BJ (cell line): ENCODE measurements around the gene DIS3L2. TPM values are rescaled to one million over a fixed set of nuclear protein-coding genes. Genes with fewer than 3 reads are reported as not detected.

Experiments used
- CTCF ChIA-PET: fragments of 350-600 bp; formaldehyde crosslinking; extraction: SDS; loops from one replicate; lab custom pipeline; 2021; ENCODE audit warnings: antibody characterized with exemption, inconsistent platforms; lab: Yijun Ruan, JAX
- POLR2A ChIA-PET: fragments of 300-600 bp; sonication (Branson Sonifier 250); formaldehyde crosslinking; extraction: SDS; loops from one replicate; lab custom pipeline; 2021; ENCODE audit warnings: antibody characterized with exemption; lab: Charles Lee
- DNase-seq: peaks from one replicate; pipeline ENCODE4 v3.0.0-alpha.2; 2011; ENCODE audit warnings: low read depth
- H3K27me3 ChIP-seq: 2 replicates; pipeline ENCODE4 v1.6.0; 2011; ENCODE audit warnings: low read length; ENCODE audit not compliant: control insufficient read depth, insufficient read depth
- H3K36me3 ChIP-seq: 2 replicates; pipeline ENCODE4 v1.5.1; 2011; ENCODE audit warnings: low read length; ENCODE audit not compliant: control insufficient read depth, insufficient read depth
- H3K4me3 ChIP-seq: 2 replicates; pipeline ENCODE4 v1.5.1; 2011; ENCODE audit warnings: low read depth, mild to moderate bottlenecking, control low read depth, low read length
- polyA plus RNA-seq: library from polyadenylated mRNA; depleted of rRNA; stranded (reverse); fragments of >200 nt; gene quantifications from 2 replicates; pipeline ENCODE4 v1.2.3, GENCODE V29; 2011
- TF ChIP-seq, protein P1 (sequence below): IDR thresholded peaks from 2 replicates; pipeline ENCODE4 v1.5.1; 2011; ENCODE audit warnings: low read depth, mild to moderate bottlenecking, control low read depth, inconsistent platforms, low read length, moderate library complexity; ENCODE audit not compliant: insufficient read depth

The DIS3L2 gene
- polyA plus RNA-seq, 1 experiment, result 12.4 TPM

- POLR2A ChIA-PET, result no interaction called here
Measured at GRCh38 chr2:232351686-232352510, 390.4 kb downstream of the DIS3L2 start.

GRCh38 chr2:232352511-232353091, 391.1 kb downstream of the DIS3L2 start:
- POLR2A ChIA-PET, result no interaction called here
- H3K36me3 ChIP-seq, result no peaks in the 10 kb centered on the region
- no peak for DNase-seq
- peaks cover 26% of the 10 kb centered on the region for H3K27me3 ChIP-seq
- CTCF ChIA-PET, result interaction anchor here (0.6 to 1.5 kb wide), 3 partner anchors 13 to 177 kb away, joined by 3 to 4 read pairs (median 3); no protein-coding TSS in a partner anchor
- H3K4me3 ChIP-seq, result no peak overlapping the region
- TF ChIP-seq, protein P1, sequence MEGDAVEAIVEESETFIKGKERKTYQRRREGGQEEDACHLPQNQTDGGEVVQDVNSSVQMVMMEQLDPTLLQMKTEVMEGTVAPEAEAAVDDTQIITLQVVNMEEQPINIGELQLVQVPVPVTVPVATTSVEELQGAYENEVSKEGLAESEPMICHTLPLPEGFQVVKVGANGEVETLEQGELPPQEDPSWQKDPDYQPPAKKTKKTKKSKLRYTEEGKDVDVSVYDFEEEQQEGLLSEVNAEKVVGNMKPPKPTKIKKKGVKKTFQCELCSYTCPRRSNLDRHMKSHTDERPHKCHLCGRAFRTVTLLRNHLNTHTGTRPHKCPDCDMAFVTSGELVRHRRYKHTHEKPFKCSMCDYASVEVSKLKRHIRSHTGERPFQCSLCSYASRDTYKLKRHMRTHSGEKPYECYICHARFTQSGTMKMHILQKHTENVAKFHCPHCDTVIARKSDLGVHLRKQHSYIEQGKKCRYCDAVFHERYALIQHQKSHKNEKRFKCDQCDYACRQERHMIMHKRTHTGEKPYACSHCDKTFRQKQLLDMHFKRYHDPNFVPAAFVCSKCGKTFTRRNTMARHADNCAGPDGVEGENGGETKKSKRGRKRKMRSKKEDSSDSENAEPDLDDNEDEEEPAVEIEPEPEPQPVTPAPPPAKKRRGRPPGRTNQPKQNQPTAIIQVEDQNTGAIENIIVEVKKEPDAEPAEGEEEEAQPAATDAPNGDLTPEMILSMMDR, result no peak

More at GRCh38 chr2:232351686-232352510, 390.4 kb downstream of the DIS3L2 start:
- TF ChIP-seq, protein P1, result no peak
- Histone ChIP-seq H3K36me3 (no peaks in the 10 kb centered on the region), H3K4me3 (no peak overlapping the region), H3K27me3 (peaks cover 29% of the 10 kb centered on the region)
- no peak for DNase-seq
- CTCF ChIA-PET, result interaction anchor here (1.4 to 1.5 kb wide), 2 partner anchors 14 to 81 kb away, joined by 3 to 4 read pairs; no protein-coding TSS in a partner anchor

DNA sequence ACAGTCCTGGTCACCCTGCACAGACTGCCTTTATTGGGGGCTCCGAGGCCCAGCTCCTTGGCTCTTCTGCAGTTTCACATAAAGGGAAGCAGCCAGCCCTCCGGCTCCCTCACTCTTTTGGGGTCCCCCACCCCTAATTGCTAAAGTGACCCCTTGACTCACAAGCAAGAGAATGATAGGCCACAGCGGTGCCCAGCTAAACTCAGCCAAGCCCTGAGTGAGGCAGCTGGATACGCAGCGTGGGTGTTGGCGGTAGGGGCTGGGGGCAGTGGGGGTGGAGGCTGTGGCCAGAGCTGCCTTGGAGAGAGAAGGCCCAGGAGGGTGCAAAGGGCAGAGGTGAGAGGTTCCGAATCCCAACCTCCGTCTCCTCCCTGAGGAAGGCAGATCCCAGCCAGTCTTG, 391.6 kb downstream of the DIS3L2 start:
- no peak for DNase-seq
- CTCF ChIA-PET, result interaction anchor here (0.6 to 1.5 kb wide), 3 partner anchors 13 to 177 kb away, joined by 3 to 4 read pairs (median 3); no protein-coding TSS in a partner anchor

GRCh38 chr2:232353660-232354059, 392.1 kb downstream of the DIS3L2 start:
- no peaks in the 10 kb centered on the region for H3K36me3 ChIP-seq
- no peak for DNase-seq
- ChIA-PET CTCF (no interaction called here), POLR2A (no interaction called here)
- peaks cover 24% of the 10 kb centered on the region for H3K27me3 ChIP-seq
- no peak overlapping the region for H3K4me3 ChIP-seq
- TF ChIP-seq, protein P1, result no peak

More for the DNA sequence above, 391.6 kb downstream of the DIS3L2 start:
- TF ChIP-seq, protein P1, result no peak
- Histone ChIP-seq H3K4me3 (no peak overlapping the region), H3K36me3 (no peaks in the 10 kb centered on the region), H3K27me3 (peaks cover 26% of the 10 kb centered on the region)
- POLR2A ChIA-PET, result no interaction called here

DNA sequence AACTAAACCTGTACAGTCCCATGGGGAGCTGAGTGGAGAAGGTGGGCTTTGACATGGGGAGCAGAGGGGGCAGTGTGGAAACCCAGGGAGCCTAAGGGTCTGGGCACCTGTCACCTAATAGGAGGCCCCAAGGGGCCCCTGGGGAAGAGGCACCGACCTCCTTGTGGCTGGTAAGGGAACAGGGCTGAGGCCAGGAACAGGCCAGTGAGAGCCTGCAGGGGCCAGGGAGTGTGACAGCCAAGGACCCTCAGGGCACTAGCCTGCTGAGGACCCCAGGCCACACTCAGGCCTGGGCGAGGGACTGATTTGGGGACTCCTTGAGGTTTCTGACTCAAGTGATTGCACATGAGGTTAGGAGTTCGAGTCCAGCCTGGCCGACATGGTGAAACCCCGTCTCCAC, 392.6 kb downstream of the DIS3L2 start:
- Histone ChIP-seq H3K27me3 (peaks cover 21% of the 10 kb centered on the region), H3K4me3 (no peak overlapping the region), H3K36me3 (no peaks in the 10 kb centered on the region)
- ChIA-PET CTCF (no interaction called here), POLR2A (no interaction called here)
- DNase-seq, result no peak
- TF ChIP-seq, protein P1, result no peak
